Lung (tissue), 12 donors: Measurements from ENCODE around the gene TMEM119. TPM values are rescaled to one million over a fixed set of nuclear protein-coding genes. Genes with fewer than 3 reads are reported as not detected.

ENCODE experiments used
- ATAC-seq: fragments of 200-7000 bp; cut with Tn5 transposase; one replicate; pipeline ENCODE4 v1.9.1; 2020; ENCODE audit warnings: moderate number of reproducible peaks; ENCODE audit not compliant: insufficient read depth, low FRiP score
- DNase-seq, 3 donors: peaks; one replicate each; pipeline ENCODE4 v3.0.0-alpha.2; 2013 to 2017
- H3K27ac ChIP-seq, 2 donors: one replicate each; pipeline ENCODE4 v1.5.1; 2013; ENCODE audit warnings: mild to moderate bottlenecking in 2 of 2, moderate library complexity in 2 of 2, control low read depth in 1 of 2, inconsistent platforms in 1 of 2, low read depth in 1 of 2, low read length in 1 of 2
- H3K27me3 ChIP-seq, 3 donors: one replicate each; pipeline ENCODE4 v1.5.1; 2013; ENCODE audit warnings: low read length in 2 of 3; ENCODE audit not compliant: control insufficient read depth in 3 of 3, insufficient read depth in 3 of 3
- H3K36me3 ChIP-seq, 4 donors: one replicate each; pipeline ENCODE4 v1.5.1; 2013; ENCODE audit warnings: low read length in 4 of 4, mild to moderate bottlenecking in 1 of 4, moderate library complexity in 1 of 4; ENCODE audit not compliant: control insufficient read depth in 4 of 4, insufficient read depth in 4 of 4
- H3K4me1 ChIP-seq, 5 donors: one replicate each; pipeline ENCODE4 v1.5.1; 2013; ENCODE audit warnings: low read length in 5 of 5, mild to moderate bottlenecking in 2 of 5, moderate library complexity in 1 of 5; ENCODE audit not compliant: control insufficient read depth in 5 of 5, insufficient read depth in 5 of 5
- H3K4me3 ChIP-seq: one replicate; pipeline ENCODE4 v1.5.1; 2013; ENCODE audit warnings: mild to moderate bottlenecking, control low read depth, moderate library complexity
- H3K9ac ChIP-seq, 2 donors: one replicate each; pipeline ENCODE4 v1.5.1; 2013; ENCODE audit warnings: low read length in 2 of 2, control low read depth in 1 of 2; ENCODE audit not compliant: insufficient read depth in 1 of 2
- H3K9me3 ChIP-seq, 4 donors: one replicate each; pipeline ENCODE4 v1.5.1; 2013; ENCODE audit warnings: low read length in 3 of 4, mild to moderate bottlenecking in 1 of 4, moderate library complexity in 1 of 4; ENCODE audit not compliant: control insufficient read depth in 4 of 4, insufficient read depth in 3 of 4
- WGBS, 2 donors: extraction: QIAGEN DNeasy Blood & Tissue Kit; methylation state at CpG; one replicate each; pipeline ENCODE4 v1.1.7; 2013; 5-methylcytosine and 5-hydroxymethylcytosine counted together
- polyA plus RNA-seq, 2 donors: library from polyadenylated mRNA; stranded (reverse); fragments of 200-250 nt; gene quantifications; one replicate each; pipeline ENCODE4 v1.2.1, GENCODE V29; 2013
- total RNA-seq, 2 donors: library from RNA; depleted of rRNA in 1 of 2; stranded (reverse); fragments of >200 nt in 1 of 2; gene quantifications; one replicate each; pipeline ENCODE4 v1.2.1, GENCODE V29; 2014 to 2021
- TF ChIP-seq, protein P1 (sequence below): IDR thresholded peaks from 2 replicates; pipeline ENCODE4 v1.5.1; 2012; ENCODE audit warnings: mild to moderate bottlenecking; ENCODE audit errors: control extremely low read depth, extremely low read depth
- donor health status: control.
- donor health status: control.
- donor health status: Bipolar disorder and iron deficiency.
- donor health status: healthy.
- donor health status: DM: yes; HTN: yes; CAD: no.

Gene TMEM119
- total and polyA plus RNA-seq, 4 donors: 14.4 to 31.9 (median 22.9) TPM

DNA sequence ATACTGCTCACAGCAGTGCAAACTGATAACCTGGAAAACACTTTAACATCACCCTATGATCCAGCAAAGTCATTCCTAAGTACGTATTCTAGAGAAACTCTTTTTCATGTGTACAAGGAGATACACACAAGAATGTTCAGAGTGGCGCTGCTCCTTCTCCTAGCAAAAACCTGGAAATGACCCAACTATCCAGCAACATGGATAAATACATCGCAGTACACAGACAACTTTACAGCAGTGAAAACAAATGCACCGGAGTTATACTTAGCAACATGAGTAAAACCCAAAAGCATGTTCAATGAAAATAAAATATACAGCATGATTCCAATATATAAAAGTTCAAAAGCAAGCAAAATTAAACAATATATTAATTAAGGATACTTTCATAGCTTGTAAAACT is 55.6 kb downstream of the TMEM119 start:
- H3K36me3 ChIP-seq: peaks cover 23 to 47% (median 28%) of the 10 kb centered on the region in 4 donors
- ATAC-seq: no peak
- H3K4me1 ChIP-seq: peaks cover 0 to 8% (median 0%) of the 10 kb centered on the region in 5 donors

More for the DNA sequence above, 55.6 kb downstream of the TMEM119 start:
- TF ChIP-seq, protein P1, sequence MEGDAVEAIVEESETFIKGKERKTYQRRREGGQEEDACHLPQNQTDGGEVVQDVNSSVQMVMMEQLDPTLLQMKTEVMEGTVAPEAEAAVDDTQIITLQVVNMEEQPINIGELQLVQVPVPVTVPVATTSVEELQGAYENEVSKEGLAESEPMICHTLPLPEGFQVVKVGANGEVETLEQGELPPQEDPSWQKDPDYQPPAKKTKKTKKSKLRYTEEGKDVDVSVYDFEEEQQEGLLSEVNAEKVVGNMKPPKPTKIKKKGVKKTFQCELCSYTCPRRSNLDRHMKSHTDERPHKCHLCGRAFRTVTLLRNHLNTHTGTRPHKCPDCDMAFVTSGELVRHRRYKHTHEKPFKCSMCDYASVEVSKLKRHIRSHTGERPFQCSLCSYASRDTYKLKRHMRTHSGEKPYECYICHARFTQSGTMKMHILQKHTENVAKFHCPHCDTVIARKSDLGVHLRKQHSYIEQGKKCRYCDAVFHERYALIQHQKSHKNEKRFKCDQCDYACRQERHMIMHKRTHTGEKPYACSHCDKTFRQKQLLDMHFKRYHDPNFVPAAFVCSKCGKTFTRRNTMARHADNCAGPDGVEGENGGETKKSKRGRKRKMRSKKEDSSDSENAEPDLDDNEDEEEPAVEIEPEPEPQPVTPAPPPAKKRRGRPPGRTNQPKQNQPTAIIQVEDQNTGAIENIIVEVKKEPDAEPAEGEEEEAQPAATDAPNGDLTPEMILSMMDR: no peak
- DNase-seq: no peak
- no peak overlapping the region for H3K9ac ChIP-seq
- no peaks in the 10 kb centered on the region for H3K27me3 ChIP-seq
- no peak overlapping the region for H3K4me3 ChIP-seq
- no peaks in the 10 kb centered on the region for H3K9me3 ChIP-seq
- 92% methylated on average over 4 of the region's 4 CpGs for WGBS, 2 donors
- H3K27ac ChIP-seq: no peak overlapping the region

Other genes starting within 250 kb of the TMEM119 start
- gene FICD, start 82.8 kb downstream of the TMEM119 start, total RNA-seq: 10 to 100 TPM in 1 of 2 donors, 1 to 10 TPM in 1; 4.8 to 17.1 TPM
- 1 to 10 TPM; 3.5 to 9.3 TPM for gene FICD, start 82.8 kb downstream of the TMEM119 start, polyA plus RNA-seq
- 100 to 1,000 TPM in 1 of 2 donors, 10 to 100 TPM in 1; 46.5 to 107 TPM for gene SART3, start 36.9 kb downstream of the TMEM119 start, total RNA-seq
- 10 to 100 TPM; 12.2 to 23.3 TPM for gene SART3, start 36.9 kb downstream of the TMEM119 start, polyA plus RNA-seq
- 10 to 100 TPM; 86.2 to 93.0 TPM for gene ISCU, start 35.5 kb downstream of the TMEM119 start, total RNA-seq
- gene ISCU, start 35.5 kb downstream of the TMEM119 start, polyA plus RNA-seq: 100 to 1,000 TPM in 1 of 2 donors, 10 to 100 TPM in 1; 95.5 to 132 TPM
- gene SELPLG, start 35.8 kb upstream of the TMEM119 start, total RNA-seq: 10 to 100 TPM; 11.3 to 47.2 TPM
- 10 to 100 TPM; 13.8 to 97.0 TPM for gene SELPLG, start 35.8 kb upstream of the TMEM119 start, polyA plus RNA-seq
- gene CORO1C, start 133.4 kb upstream of the TMEM119 start, total RNA-seq: 100 to 1,000 TPM; 117 to 227 TPM
- gene CORO1C, start 133.4 kb upstream of the TMEM119 start, polyA plus RNA-seq: 10 to 100 TPM; 36.4 to 93.5 TPM